NT2/D1 (cell line): Measurements from ENCODE around the gene RAI1.
"Not testable (repeated sequence)": the region's sequence is repeated elsewhere in the genome, so short reads cannot be mapped to it uniquely, and the experiment has no call there.

ENCODE experiments used
- DNase-seq: peaks from one replicate; pipeline ENCODE4 v3.0.0-alpha.2; 2011; ENCODE audit warnings: low read depth, low spot score
- H3K27me3 ChIP-seq: 2 replicates; pipeline ENCODE4 v1.6.0; 2011; ENCODE audit warnings: mild to moderate bottlenecking; ENCODE audit not compliant: insufficient read length, insufficient read depth
- H3K36me3 ChIP-seq: 2 replicates; pipeline ENCODE4 v1.6.1; 2011; ENCODE audit warnings: mild to moderate bottlenecking, low read length, mixed read lengths; ENCODE audit not compliant: insufficient read depth, insufficient read length
- H3K4me1 ChIP-seq: 2 replicates; pipeline ENCODE4 v1.5.1; 2011; ENCODE audit not compliant: insufficient read depth, insufficient read length
- H3K4me3 ChIP-seq: 2 replicates; pipeline ENCODE4 v1.5.1; 2011; ENCODE audit warnings: low read depth; ENCODE audit not compliant: insufficient read length
- H3K9ac ChIP-seq: 2 replicates; pipeline ENCODE4 v1.6.0; 2011; ENCODE audit warnings: low read depth; ENCODE audit not compliant: insufficient read length
- H3K9me3 ChIP-seq: 2 replicates; pipeline ENCODE4 v1.5.1; 2011; ENCODE audit warnings: mild to moderate bottlenecking, low read length; ENCODE audit not compliant: insufficient read depth
- SUZ12 ChIP-seq: IDR thresholded peaks from 2 replicates; pipeline ENCODE4 v1.6.1; 2011; ENCODE audit not compliant: insufficient read length, insufficient read depth; ENCODE audit errors: extremely low read depth
- YY1 ChIP-seq: IDR thresholded peaks from 2 replicates; pipeline ENCODE4 v1.6.1; 2011; ENCODE audit not compliant: insufficient read length, insufficient read depth
- ZNF274 ChIP-seq: IDR thresholded peaks from 2 replicates; pipeline ENCODE4 v1.6.1; 2011; ENCODE audit warnings: mild to moderate bottlenecking, low read depth, low read length

The RAI1 gene

GRCh38 chr17:17677299-17678040, 3.8 kb upstream of the RAI1 start:
- Histone ChIP-seq H3K9me3 (no peaks in the 10 kb centered on the region), H3K4me1 (peaks cover 7% of the 10 kb centered on the region), H3K9ac (no peak overlapping the region), H3K4me3 (no peak overlapping the region), H3K27me3 (peaks cover 52% of the 10 kb centered on the region), H3K36me3 (no peaks in the 10 kb centered on the region)
- no peak for DNase-seq
- TF ChIP-seq YY1 (no peak), SUZ12 (no peak), ZNF274 (no peak)

- not testable (repeated sequence) for H3K9ac ChIP-seq, H3K4me1 ChIP-seq, H3K9me3 ChIP-seq, H3K36me3 ChIP-seq, H3K4me3 ChIP-seq, DNase-seq
- H3K27me3 ChIP-seq = peaks cover 56% of the 10 kb centered on the region
Measured at GRCh38 chr17:17678063-17678699, 3.1 kb upstream of the RAI1 start.

- H3K36me3 ChIP-seq = no peaks in the 10 kb centered on the region
- H3K9ac ChIP-seq = no peak overlapping the region
- H3K4me1 ChIP-seq = peaks cover 7% of the 10 kb centered on the region
- TF ChIP-seq YY1 = no peak
- no peak for TF ChIP-seq ZNF274
- TF ChIP-seq SUZ12 = no peak
- H3K9me3 ChIP-seq = no peaks in the 10 kb centered on the region
- no peak overlapping the region for H3K4me3 ChIP-seq
- no peak for DNase-seq
- peaks cover 67% of the 10 kb centered on the region for H3K27me3 ChIP-seq
Measured at GRCh38 chr17:17679243-17679642, 2.0 kb upstream of the RAI1 start.

- no peak for TF ChIP-seq YY1
- no peak for TF ChIP-seq SUZ12
- no peak for TF ChIP-seq ZNF274
- Histone ChIP-seq H3K4me1 (peaks cover 8% of the 10 kb centered on the region), H3K4me3 (no peak overlapping the region), H3K36me3 (no peaks in the 10 kb centered on the region), H3K9ac (no peak overlapping the region), H3K9me3 (no peaks in the 10 kb centered on the region), H3K27me3 (peaks cover 71% of the 10 kb centered on the region)
- no peak for DNase-seq
Measured at GRCh38 chr17:17679748-17680147, 1.5 kb upstream of the RAI1 start.

- H3K4me1 ChIP-seq = peaks cover 12% of the 10 kb centered on the region
- no peak overlapping the region for H3K9ac ChIP-seq
- H3K9me3 ChIP-seq = no peaks in the 10 kb centered on the region
- DNase-seq = no peak
- peaks cover 73% of the 10 kb centered on the region for H3K27me3 ChIP-seq
- TF ChIP-seq YY1 = no peak
- no peaks in the 10 kb centered on the region for H3K36me3 ChIP-seq
- no peak overlapping the region for H3K4me3 ChIP-seq
Measured at GRCh38 chr17:17680477-17681186, 626 bp upstream of the RAI1 start.

GRCh38 chr17:17681744-17682292, 560 bp downstream of the RAI1 start:
- Histone ChIP-seq H3K4me3 (peak overlapping the region; percentile 54), H3K9me3 (no peaks in the 10 kb centered on the region), H3K36me3 (no peaks in the 10 kb centered on the region), H3K27me3 (peaks cover 83% of the 10 kb centered on the region), H3K4me1 (peaks cover 17% of the 10 kb centered on the region), H3K9ac (peak overlapping the region; percentile 67)
- TF ChIP-seq SUZ12 (no peak), YY1 (no peak), ZNF274 (no peak)
- DNase-seq = no peak

- H3K9ac ChIP-seq = peak overlapping the region; percentile 76
- H3K4me1 ChIP-seq = peaks cover 18% of the 10 kb centered on the region
- H3K27me3 ChIP-seq = peaks cover 83% of the 10 kb centered on the region
- DNase-seq = no peak
- peak overlapping the region; percentile 54 for H3K4me3 ChIP-seq
- H3K36me3 ChIP-seq = no peaks in the 10 kb centered on the region
- TF ChIP-seq ZNF274 = no peak
- no peak for TF ChIP-seq SUZ12
- no peak for TF ChIP-seq YY1
- H3K9me3 ChIP-seq = no peaks in the 10 kb centered on the region
Measured at GRCh38 chr17:17682293-17682736, 1.1 kb downstream of the RAI1 start.
